Prostate gland (tissue), 2 donors: ENCODE data around the gene RALGDS. TPM values are rescaled to one million over a fixed set of nuclear protein-coding genes. Genes with fewer than 3 reads are reported as not detected.
A peak's percentile ranks its signal among the peaks of the same experiment; 100 is the strongest.
"Not testable (repeated sequence)": the region's sequence is repeated elsewhere in the genome, so short reads cannot be mapped to it uniquely, and the experiment has no call there.

Experiments
- DNase-seq: peaks from one replicate; pipeline ENCODE4 v3.0.0-alpha.2; 2019; ENCODE audit warnings: low spot score
- H3K27ac ChIP-seq, 2 donors: fragments of 200-600 bp; sonication (generic); 2 replicates each; pipeline ENCODE4 v1.5.1; 2017 to 2019
- H3K27me3 ChIP-seq: fragments of 200-600 bp; sonication (generic); replicated peaks from 2 replicates; pipeline ENCODE4 v1.5.1; 2019; ENCODE audit not compliant: insufficient read depth
- H3K36me3 ChIP-seq, 2 donors: fragments of 200-600 bp; sonication (generic); 1 replicate in 1 of 2; 2 replicates in 1 of 2; pipeline versions ENCODE4 v1.5.1 to v1.8.1; 2017 to 2019
- H3K4me1 ChIP-seq: fragments of 200-600 bp; sonication (generic); replicated peaks from 2 replicates; pipeline ENCODE4 v1.5.1; 2019
- H3K4me3 ChIP-seq, 2 donors: fragments of 200-600 bp; sonication (generic); 2 replicates each; pipeline ENCODE4 v1.5.1; 2017 to 2019
- H3K9me3 ChIP-seq: fragments of 200-600 bp; sonication (generic); 2 replicates; pipeline ENCODE4 v1.5.1; 2017
- POLR2A ChIP-seq: fragments of 450-650 bp; IDR thresholded peaks from one replicate; pipeline ENCODE4 v1.6.1; 2016; ENCODE audit warnings: antibody characterized with exemption, mild to moderate bottlenecking
- POLR2AphosphoS5 ChIP-seq: sonication (generic); formaldehyde crosslinking; IDR thresholded peaks from one replicate; pipeline ENCODE4 v1.6.1; 2017; ENCODE audit warnings: antibody characterized with exemption
- WGBS: methylation state at CpG from one replicate; pipeline ENCODE4 v1.1.5; 2018; 5-methylcytosine and 5-hydroxymethylcytosine counted together
- intact Hi-C: fragments of 100-400 bp; cut with DNase I; formaldehyde crosslinking; loops from one replicate; pipeline ENCODE4 v1.14.2; 2022
- total RNA-seq, 2 donors: library from RNA; depleted of rRNA; stranded (reverse); fragments of >200 nt; gene quantifications; one replicate each; pipeline ENCODE4 v1.1.0, GENCODE V29; 2016
- TF ChIP-seq, protein P1 (sequence below), 4 experiments: fragments of 200-600 bp in 2 of 4; fragments of 450-650 bp in 2 of 4; sonication (generic) in 2 of 4; IDR thresholded peaks; 1 replicate in 3 of 4; 2 replicates in 1 of 4; pipeline ENCODE4 v1.5.1; 2016 to 2019; ENCODE audit warnings: antibody characterized with exemption in 4 of 4, mild to moderate bottlenecking in 2 of 4, moderate library complexity in 2 of 4

The RALGDS gene
- total RNA-seq, 2 donors from 2014 or later: 49.6 to 77.4 TPM

GRCh38 chr9:133099726-133100505, 21.1 kb downstream of the RALGDS start:
- intact Hi-C loops: no loop called here
- no peak for DNase-seq
- Histone ChIP-seq H3K36me3 (peaks cover 24 to 25% of the 10 kb centered on the region in 2 donors), H3K4me1 (no peaks in the 10 kb centered on the region), H3K27ac (no peak overlapping the region), H3K4me3 (no peak overlapping the region), H3K27me3 (no peaks in the 10 kb centered on the region), H3K9me3 (no peaks in the 10 kb centered on the region)
- no peak for TF ChIP-seq POLR2AphosphoS5
- TF ChIP-seq POLR2A: no peak
- TF ChIP-seq, protein P1, sequence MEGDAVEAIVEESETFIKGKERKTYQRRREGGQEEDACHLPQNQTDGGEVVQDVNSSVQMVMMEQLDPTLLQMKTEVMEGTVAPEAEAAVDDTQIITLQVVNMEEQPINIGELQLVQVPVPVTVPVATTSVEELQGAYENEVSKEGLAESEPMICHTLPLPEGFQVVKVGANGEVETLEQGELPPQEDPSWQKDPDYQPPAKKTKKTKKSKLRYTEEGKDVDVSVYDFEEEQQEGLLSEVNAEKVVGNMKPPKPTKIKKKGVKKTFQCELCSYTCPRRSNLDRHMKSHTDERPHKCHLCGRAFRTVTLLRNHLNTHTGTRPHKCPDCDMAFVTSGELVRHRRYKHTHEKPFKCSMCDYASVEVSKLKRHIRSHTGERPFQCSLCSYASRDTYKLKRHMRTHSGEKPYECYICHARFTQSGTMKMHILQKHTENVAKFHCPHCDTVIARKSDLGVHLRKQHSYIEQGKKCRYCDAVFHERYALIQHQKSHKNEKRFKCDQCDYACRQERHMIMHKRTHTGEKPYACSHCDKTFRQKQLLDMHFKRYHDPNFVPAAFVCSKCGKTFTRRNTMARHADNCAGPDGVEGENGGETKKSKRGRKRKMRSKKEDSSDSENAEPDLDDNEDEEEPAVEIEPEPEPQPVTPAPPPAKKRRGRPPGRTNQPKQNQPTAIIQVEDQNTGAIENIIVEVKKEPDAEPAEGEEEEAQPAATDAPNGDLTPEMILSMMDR (IDR thresholded peaks at IDR 0.05): no peak
- 94% methylated on average over 12 of the region's 12 CpGs for WGBS

DNA sequence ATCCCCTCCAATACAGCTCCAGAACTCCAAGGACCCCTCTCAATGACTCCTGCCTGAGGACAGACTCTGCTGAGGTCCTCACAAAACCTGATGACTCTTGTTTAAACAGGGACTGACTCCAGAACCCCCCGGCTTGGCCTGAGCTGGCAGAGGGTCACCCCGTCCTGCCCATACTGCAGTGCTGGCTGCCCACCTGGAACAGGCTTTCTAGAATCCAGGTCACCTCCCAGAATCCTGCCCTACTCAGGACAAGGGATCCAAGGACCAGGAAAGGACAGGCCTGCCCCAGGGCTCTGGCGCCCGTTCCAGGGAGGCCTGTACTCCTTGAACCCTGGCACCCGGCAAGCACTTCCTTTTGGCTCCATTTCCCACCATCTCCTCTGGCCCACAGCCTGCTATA, 22.2 kb downstream of the RALGDS start:
- peaks cover 24 to 25% of the 10 kb centered on the region in 2 donors for H3K36me3 ChIP-seq
- no peak overlapping the region for H3K4me3 ChIP-seq
- TF ChIP-seq, protein P1 (IDR thresholded peaks at IDR 0.05): no peak
- TF ChIP-seq POLR2A (no peak), POLR2AphosphoS5 (no peak)
- no peaks in the 10 kb centered on the region for H3K4me1 ChIP-seq
- 87% methylated on average over 5 of the region's 5 CpGs for WGBS
- DNase-seq: no peak
- H3K9me3 ChIP-seq: no peaks in the 10 kb centered on the region
- H3K27ac ChIP-seq: no peak overlapping the region
- no peaks in the 10 kb centered on the region for H3K27me3 ChIP-seq
- intact Hi-C loops: no loop called here

DNA sequence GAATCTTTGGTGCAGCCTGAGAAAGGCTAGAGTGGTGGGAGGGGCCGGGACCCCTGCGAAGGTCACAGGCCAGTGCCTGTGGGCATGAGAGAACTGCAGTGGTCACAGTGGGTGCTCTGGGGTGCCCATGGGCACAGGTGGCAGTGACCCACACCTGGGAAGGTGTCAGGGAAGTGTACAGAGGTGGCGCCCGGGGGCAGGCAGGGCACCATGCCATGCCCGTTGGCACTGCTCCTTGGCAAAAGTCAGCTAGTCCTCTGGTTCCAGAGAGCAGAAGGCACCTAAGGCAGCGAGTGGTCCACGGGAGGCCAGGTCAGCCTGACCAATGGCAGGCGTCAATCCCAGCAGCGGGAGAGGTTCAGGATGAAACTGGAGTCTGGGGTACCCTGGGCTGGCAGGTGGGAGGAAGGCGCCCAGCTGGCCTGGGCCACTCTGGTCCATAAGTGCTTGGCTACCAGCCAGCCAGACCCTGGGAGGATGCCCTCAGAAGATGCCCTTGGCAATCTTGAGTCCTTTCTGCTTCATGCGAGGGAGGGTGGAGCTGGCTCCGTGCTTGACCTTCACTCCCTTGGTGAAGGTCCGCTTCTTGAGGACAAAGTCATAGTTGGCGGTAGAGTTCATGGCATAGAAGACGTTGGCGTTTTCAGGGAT, 22.8 kb downstream of the RALGDS start:
- H3K4me1 ChIP-seq: no peaks in the 10 kb centered on the region
- DNase-seq: no peak
- H3K27me3 ChIP-seq: no peaks in the 10 kb centered on the region
- no peak overlapping the region for H3K4me3 ChIP-seq
- H3K27ac ChIP-seq: no peak overlapping the region
- 86% methylated on average over 16 of the region's 16 CpGs for WGBS
- intact Hi-C loops: no loop called here
- H3K9me3 ChIP-seq: no peaks in the 10 kb centered on the region
- TF ChIP-seq POLR2AphosphoS5: no peak
- TF ChIP-seq, protein P1 (IDR thresholded peaks at IDR 0.05): no peak
- TF ChIP-seq POLR2A: no peak
- peaks cover 24 to 25% of the 10 kb centered on the region in 2 donors for H3K36me3 ChIP-seq

- 95% methylated on average over 3 of the region's 3 CpGs for WGBS
- peaks cover 3 to 8% of the 10 kb centered on the region in 2 donors for H3K36me3 ChIP-seq
These were observed 26.1 kb downstream of the RALGDS start for GRCh38 chr9:133094842-133095393.

DNA sequence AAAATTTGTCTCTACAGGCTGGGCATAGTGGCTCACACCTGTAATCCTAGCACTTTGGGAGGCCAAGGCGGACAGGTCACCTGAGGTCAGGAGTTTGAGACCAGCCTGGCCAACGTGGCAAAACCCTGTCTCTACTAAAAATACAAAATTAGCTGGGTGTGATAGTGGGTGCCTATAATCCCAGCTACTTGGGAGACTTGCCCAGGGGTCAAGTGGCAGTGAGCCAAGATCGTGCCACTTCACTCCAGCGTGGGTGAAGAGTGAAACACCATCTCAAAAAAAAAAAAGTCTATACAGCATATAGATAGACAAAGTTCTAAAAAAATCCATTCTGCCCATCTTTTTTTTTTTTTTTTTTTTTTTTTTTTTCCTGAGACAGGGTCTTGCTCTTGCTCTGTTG, 26.7 kb downstream of the RALGDS start:
- H3K4me1 ChIP-seq, intact Hi-C loops, H3K27me3 ChIP-seq, H3K4me3 ChIP-seq, H3K9me3 ChIP-seq, H3K36me3 ChIP-seq, H3K27ac ChIP-seq, DNase-seq: not testable (repeated sequence)
- WGBS: 74% methylated on average over 4 of the region's 4 CpGs

More at GRCh38 chr9:133094842-133095393, 26.1 kb downstream of the RALGDS start:
- Histone ChIP-seq H3K4me3 (no peak overlapping the region), H3K9me3 (no peaks in the 10 kb centered on the region), H3K27me3 (no peaks in the 10 kb centered on the region), H3K4me1 (no peaks in the 10 kb centered on the region), H3K27ac (no peak overlapping the region)
- intact Hi-C loops: no loop called here
- TF ChIP-seq POLR2A: no peak
- TF ChIP-seq, protein P1 (IDR thresholded peaks at IDR 0.05): peak in 1 of 4 experiments; percentile 51
- no peak for DNase-seq
